Measurements from ENCODE around the gene PIAS1. TPM values are rescaled to one million over a fixed set of nuclear protein-coding genes. Genes with fewer than 3 reads are reported as not detected.

Gene PIAS1
- total and polyA plus RNA-seq, 9 of the 15 experiments (the other 6 are each of a cell fraction or from before 2014, with no cell fraction given), result 18.0 to 59.1 (median 28.5) TPM

DNA sequence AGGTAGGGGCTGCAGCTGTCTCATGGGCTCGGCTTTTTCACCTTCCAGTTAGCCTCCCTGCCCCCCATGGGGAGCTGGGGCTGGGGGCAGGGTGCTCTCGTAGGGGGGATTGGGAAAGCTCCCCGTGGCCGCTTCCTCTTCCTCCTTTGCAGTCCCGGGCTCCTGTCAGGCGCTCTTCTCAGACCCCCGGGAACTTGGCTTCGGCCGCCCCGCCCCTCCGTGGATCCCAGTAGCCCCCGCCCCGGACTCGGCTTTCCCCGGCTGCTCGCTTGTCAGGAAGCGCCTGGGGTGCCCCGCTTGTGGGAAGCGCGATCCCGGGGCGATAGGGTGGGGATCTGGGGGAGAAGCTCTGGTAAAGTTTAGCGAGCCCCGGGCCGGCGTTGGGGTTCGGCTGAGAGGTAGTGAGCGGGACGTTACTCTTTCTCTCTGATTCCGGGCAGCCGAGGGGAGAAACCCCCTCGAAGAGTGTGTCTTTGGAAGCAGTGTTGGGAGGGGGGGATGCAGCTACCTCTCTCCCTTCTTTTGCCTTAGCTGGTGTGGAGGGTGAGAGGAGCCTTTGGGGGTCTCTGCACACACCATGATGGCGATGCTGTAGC, 611 bp downstream of the PIAS1 start (continued):
- TF ChIP-seq NKRF (IDR thresholded peaks at IDR 0.05; ENCODE audit: borderline replicate concordance) (no peak), MYNN (IDR thresholded peaks at IDR 0.05) (no peak), MYNN (CRISPR knock-in tag; IDR thresholded peaks at IDR 0.05) (no peak), RBBP5 (IDR thresholded peaks at IDR 0.05; ENCODE audit: borderline replicate concordance, insufficient read depth, low read length, poor library complexity, severe bottlenecking) (peak; percentile 54), ATF7 (IDR thresholded peaks at IDR 0.05) (peak; percentile 31; the same call in 1 of the 2 replicates), CREM (IDR thresholded peaks at IDR 0.05; ENCODE audit: low read depth) (no peak)

- Histone ChIP-seq H3K9me1 (ENCODE audit: control insufficient read depth, insufficient read depth, low read length) (no peaks in the 10 kb centered on the region), H4K20me1 (replicated peaks; ENCODE audit: control insufficient read depth, insufficient read depth, low read length) (peaks cover 4% of the 10 kb centered on the region; the same call in 1 of the 2 replicates), H2AFZ (ENCODE audit: low read depth, low read length) (0 out of 2 replicates have a peak overlapping the region, but pooled peaks have one; percentile 7), H3K9ac (ENCODE audit: insufficient read depth in 1 of 2, low read depth in 2 of 2, low read length in 2 of 2) (peak overlapping the region; percentile 76 to 94; a peak in 3 of 4 replicates), H3K27ac (ENCODE audit: extremely low read depth, low read depth, low read length) (peak overlapping the region; percentile 87), H3K27me3 (ENCODE audit: control insufficient read depth in 2 of 2, insufficient read depth in 2 of 2, low read length in 2 of 2) (no peaks in the 10 kb centered on the region), H3K36me3 (ENCODE audit: control insufficient read depth, insufficient read depth, low read length) (peaks cover 6% of the 10 kb centered on the region; the same call in 2 of the 3 replicates), H3K4me1 (replicated peaks in 1 of 2; ENCODE audit: control insufficient read depth in 2 of 2, insufficient read depth in 2 of 2, low read length in 2 of 2) (peaks cover 6 to 24% of the 10 kb centered on the region in 2 experiments; a peak in 3 of 5 replicates), H3K9me3 (replicated peaks; ENCODE audit: control insufficient read depth, insufficient read depth, low read depth, low read length) (no peaks in the 10 kb centered on the region), H3K79me2 (ENCODE audit: control insufficient read depth, insufficient read depth, low read length) (peaks cover 61% of the 10 kb centered on the region), H3K4me3 (peak overlapping the region; percentile 97), H3K4me2 (ENCODE audit: insufficient read depth, low read length) (peak overlapping the region; percentile 87)
- BruUV-seq (replicated peaks), result TSS peak; percentile 45
- DNase-seq (ENCODE audit: extremely low read depth in 1 of 4, low spot score in 3 of 4), result peak in 2 of 4 experiments; percentile 15 to 57
- ChIA-PET CTCF (ENCODE audit: low intra/inter-chr PET ratio) (no interaction called here), POLR2A (interaction anchor here (0.7 to 2.5 kb wide), 10 partner anchors 8 to 193 kb away, joined by 3 to 18 read pairs (median 3); no protein-coding TSS in a partner anchor)
- 1% methylated on average over 15 of the region's 15 CpGs for WGBS (ENCODE audit: insufficient coverage, low coverage, missing lambda C conversion rate)
- peak; percentile 20 for ATAC-seq
- in situ Hi-C loops (cut with MboI), result no loop called here
- intact Hi-C loops (cut with micrococcal nuclease), result loop anchor here (10.0 kb wide), 1 partner anchor 100 kb away; no protein-coding TSS in a partner anchor
- no peak for FAIRE-seq
- TF ChIP-seq BRCA1 (IDR thresholded peaks at IDR 0.05), result no peak
- TF ChIP-seq BRCA1 (CRISPR knock-in tag; IDR thresholded peaks at IDR 0.05), result no peak
- 0 out of 2 replicates have a peak, but pooled peaks have one; percentile 8 for TF ChIP-seq CXXC5 (CRISPR knock-in tag; IDR thresholded peaks at IDR 0.05)
- peak; percentile 65; the same call in 1 of the 2 replicates for TF ChIP-seq LEF1 (IDR thresholded peaks at IDR 0.05)
- TF ChIP-seq, protein P1, sequence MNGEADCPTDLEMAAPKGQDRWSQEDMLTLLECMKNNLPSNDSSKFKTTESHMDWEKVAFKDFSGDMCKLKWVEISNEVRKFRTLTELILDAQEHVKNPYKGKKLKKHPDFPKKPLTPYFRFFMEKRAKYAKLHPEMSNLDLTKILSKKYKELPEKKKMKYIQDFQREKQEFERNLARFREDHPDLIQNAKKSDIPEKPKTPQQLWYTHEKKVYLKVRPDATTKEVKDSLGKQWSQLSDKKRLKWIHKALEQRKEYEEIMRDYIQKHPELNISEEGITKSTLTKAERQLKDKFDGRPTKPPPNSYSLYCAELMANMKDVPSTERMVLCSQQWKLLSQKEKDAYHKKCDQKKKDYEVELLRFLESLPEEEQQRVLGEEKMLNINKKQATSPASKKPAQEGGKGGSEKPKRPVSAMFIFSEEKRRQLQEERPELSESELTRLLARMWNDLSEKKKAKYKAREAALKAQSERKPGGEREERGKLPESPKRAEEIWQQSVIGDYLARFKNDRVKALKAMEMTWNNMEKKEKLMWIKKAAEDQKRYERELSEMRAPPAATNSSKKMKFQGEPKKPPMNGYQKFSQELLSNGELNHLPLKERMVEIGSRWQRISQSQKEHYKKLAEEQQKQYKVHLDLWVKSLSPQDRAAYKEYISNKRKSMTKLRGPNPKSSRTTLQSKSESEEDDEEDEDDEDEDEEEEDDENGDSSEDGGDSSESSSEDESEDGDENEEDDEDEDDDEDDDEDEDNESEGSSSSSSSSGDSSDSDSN (IDR thresholded peaks at IDR 0.05; ENCODE audit: borderline replicate concordance in 1 of 2, low read depth in 2 of 2, low read length in 2 of 2), result 0 out of 4 replicates have a peak, but pooled peaks of 1 of the 2 experiments have one; percentile 19
- TF ChIP-seq HMBOX1 (IDR thresholded peaks at IDR 0.05), result peak; percentile 30; the same call in 1 of the 2 replicates
- TF ChIP-seq NKRF (IDR thresholded peaks at IDR 0.05; ENCODE audit: borderline replicate concordance), result no peak
Measured at GRCh38 chr15:68055224-68055705, 1.1 kb downstream of the PIAS1 start.

Data from K562 (cell line).